Kidney epithelial cell (primary cell): ENCODE results near the gene LMNTD1. TPM values are rescaled to one million over a fixed set of nuclear protein-coding genes. Genes with fewer than 3 reads are reported as not detected.

ENCODE experiments used
- DNase-seq: peaks from one replicate; pipeline ENCODE4 v3.0.0-alpha.2; 2010; ENCODE audit warnings: low read depth
- H3K27me3 ChIP-seq: 2 replicates; pipeline ENCODE4 v1.6.0; 2011; ENCODE audit warnings: low read length; ENCODE audit not compliant: control insufficient read depth, insufficient read depth
- H3K36me3 ChIP-seq: 2 replicates; pipeline ENCODE4 v1.5.1; 2011; ENCODE audit warnings: low read length; ENCODE audit not compliant: control insufficient read depth, insufficient read depth
- H3K4me3 ChIP-seq: 2 replicates; pipeline ENCODE4 v1.5.1; 2011; ENCODE audit warnings: low read depth, mild to moderate bottlenecking, control low read depth, low read length
- total RNA-seq: library from RNA; depleted of rRNA; stranded (reverse); fragments of >200 nt; gene quantifications from 2 replicates; pipeline ENCODE4 v1.2.3, GENCODE V29; 2015
- TF ChIP-seq, protein P1 (sequence below): IDR thresholded peaks from 2 replicates; pipeline ENCODE4 v1.5.1; 2011; ENCODE audit warnings: mild to moderate bottlenecking, moderate library complexity, low read length, control low read depth, inconsistent platforms; ENCODE audit not compliant: insufficient read depth, poor library complexity, severe bottlenecking

The LMNTD1 gene
- total RNA-seq, 1 donor from 2014 or later, result 0.08 TPM

DNA sequence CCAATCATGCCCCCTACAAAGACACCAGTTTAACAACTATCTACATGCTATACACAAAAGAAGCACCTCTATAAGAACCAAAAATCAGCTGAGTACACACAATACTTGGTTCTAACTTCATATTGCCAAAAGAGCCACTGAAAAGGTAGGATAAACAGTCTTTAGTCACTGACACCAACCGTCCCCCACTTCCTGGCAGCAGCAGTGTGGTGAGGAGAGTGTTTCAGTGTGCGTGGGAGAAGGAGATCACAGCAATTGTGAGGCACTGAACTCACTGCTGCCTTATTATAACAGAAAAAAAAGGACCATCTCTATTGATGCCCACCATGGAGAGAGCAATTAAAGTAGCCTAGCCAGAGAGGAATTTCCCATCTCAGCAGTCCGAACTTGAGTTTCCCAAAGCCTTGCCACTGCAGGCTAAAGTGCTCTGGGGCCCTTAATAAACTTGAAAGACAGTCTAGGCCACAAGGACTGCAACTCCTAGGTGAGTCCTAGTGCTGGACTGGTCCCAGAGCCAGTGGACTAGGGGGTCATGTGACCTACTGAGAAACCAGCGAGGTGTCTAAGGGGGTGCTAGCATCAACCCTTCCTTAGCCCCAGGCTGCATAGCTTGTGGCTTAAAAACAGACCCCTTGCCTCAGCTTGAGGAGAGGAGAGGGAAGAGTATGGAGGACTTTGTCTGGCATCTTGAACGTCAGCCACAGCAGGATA lies 37.1 kb upstream of the LMNTD1 start:
- no peaks in the 10 kb centered on the region for H3K27me3 ChIP-seq
- H3K36me3 ChIP-seq, result no peaks in the 10 kb centered on the region
- H3K4me3 ChIP-seq, result no peak overlapping the region
- TF ChIP-seq, protein P1, sequence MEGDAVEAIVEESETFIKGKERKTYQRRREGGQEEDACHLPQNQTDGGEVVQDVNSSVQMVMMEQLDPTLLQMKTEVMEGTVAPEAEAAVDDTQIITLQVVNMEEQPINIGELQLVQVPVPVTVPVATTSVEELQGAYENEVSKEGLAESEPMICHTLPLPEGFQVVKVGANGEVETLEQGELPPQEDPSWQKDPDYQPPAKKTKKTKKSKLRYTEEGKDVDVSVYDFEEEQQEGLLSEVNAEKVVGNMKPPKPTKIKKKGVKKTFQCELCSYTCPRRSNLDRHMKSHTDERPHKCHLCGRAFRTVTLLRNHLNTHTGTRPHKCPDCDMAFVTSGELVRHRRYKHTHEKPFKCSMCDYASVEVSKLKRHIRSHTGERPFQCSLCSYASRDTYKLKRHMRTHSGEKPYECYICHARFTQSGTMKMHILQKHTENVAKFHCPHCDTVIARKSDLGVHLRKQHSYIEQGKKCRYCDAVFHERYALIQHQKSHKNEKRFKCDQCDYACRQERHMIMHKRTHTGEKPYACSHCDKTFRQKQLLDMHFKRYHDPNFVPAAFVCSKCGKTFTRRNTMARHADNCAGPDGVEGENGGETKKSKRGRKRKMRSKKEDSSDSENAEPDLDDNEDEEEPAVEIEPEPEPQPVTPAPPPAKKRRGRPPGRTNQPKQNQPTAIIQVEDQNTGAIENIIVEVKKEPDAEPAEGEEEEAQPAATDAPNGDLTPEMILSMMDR, result no peak
- no peak for DNase-seq

DNA sequence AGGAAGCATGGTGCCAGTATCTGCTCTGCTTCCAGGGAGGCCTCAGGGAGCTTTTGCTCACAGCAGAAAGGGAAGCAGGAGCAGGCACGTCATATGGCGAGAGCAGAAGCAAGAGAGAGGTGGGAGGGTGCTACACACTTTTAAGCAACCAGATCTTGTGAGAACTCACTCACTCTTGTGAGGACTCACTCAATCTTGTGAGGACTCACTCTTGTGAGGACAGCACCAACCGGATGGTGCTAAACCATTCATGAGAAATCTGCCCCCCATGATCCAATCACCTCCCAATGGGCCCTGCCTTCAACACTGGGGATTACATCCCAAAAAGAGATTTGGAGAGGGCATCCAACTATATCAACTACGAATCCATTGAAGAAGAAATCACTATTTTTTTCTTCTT lies 34.3 kb upstream of the LMNTD1 start:
- Histone ChIP-seq H3K27me3 (no peaks in the 10 kb centered on the region), H3K4me3 (no peak overlapping the region), H3K36me3 (no peaks in the 10 kb centered on the region)
- TF ChIP-seq, protein P1, result no peak
- no peak for DNase-seq

DNA sequence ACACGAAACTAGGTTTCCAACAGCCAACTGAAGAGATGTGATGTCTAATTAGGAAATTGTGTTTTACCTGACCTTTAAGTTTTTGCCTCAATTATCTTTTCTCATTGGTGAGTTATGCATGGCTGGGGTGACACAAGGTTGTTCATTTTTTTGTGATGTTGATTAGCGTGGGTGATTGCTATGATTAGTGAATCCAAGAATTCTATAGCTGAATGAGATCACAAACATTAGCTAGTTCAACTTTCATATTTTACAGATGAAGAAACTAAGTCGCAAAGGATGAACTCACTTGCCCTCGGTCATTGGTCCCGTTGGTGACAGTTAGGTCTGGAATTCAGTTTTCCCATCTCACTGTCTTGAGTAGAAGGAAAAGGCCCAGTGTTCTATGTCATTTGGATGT lies 32.6 kb upstream of the LMNTD1 start:
- H3K36me3 ChIP-seq, result no peaks in the 10 kb centered on the region
- TF ChIP-seq, protein P1, result no peak
- no peaks in the 10 kb centered on the region for H3K27me3 ChIP-seq
- no peak for DNase-seq
- no peak overlapping the region for H3K4me3 ChIP-seq

DNA sequence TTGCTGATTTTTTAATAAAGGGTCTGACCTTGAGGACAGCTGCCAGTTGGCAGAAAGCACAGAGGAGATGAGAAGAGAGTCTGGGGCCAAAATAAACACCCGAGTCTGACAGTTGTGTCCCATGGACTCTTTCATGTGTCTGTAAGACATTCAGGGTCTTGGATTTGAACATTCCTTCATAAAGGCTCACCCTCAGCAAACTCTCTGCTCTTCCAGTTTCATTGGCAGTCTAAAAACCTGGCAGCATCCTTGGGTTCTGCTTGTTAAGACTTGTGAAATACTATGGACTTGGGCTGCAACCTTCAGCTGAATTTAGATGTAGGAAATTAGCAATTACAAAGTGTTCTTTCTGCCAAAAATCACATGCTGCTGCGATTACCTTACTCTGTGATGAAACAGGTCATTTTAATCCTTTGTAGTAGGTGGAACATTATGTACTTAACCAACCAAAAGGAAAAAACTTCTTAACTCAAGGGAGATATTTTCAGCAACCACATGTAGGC lies 32.0 kb upstream of the LMNTD1 start:
- no peak for DNase-seq
- TF ChIP-seq, protein P1, result no peak
- no peaks in the 10 kb centered on the region for H3K36me3 ChIP-seq
- H3K4me3 ChIP-seq, result no peak overlapping the region
- H3K27me3 ChIP-seq, result no peaks in the 10 kb centered on the region

DNA sequence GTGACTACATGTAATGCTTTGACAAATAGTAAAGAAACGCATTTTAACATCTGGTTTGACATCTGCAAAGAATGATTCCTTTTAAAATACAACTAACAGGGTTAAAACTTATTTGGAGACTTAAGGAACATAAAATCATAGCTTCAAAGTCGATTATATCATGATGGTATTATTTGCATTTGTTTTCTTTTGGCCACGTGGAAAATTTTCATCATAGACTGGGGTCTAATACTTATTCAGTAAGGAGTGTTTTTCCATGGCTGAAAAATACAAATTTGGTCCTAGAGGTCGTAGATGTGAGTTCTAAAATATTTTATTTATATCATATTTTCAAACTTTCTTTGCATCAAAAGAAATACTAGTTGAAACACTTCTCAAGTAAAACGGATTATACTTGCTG lies 31.5 kb upstream of the LMNTD1 start:
- TF ChIP-seq, protein P1, result no peak

DNA sequence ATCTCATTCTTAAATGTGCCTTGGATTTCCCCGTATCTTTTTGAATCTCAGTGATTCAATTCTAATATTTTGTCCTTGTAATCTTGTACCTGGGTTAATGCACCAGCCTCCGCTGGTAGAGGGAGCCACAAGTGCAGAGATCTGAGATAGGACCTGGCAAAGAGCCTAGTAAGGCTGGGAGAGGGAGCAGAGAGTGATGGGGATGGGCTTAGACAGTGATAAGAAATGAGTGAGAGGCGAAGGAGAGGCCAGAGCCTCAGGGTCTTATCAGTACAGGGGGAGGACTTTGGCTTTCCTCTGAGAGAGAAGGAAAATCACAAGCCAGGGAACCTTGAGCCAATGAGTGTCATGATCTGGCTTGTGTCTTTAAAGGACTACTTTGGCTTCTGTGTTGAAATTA lies 30.5 kb upstream of the LMNTD1 start:
- Histone ChIP-seq H3K36me3 (no peaks in the 10 kb centered on the region), H3K4me3 (no peak overlapping the region), H3K27me3 (no peaks in the 10 kb centered on the region)
- no peak for DNase-seq
- TF ChIP-seq, protein P1, result no peak

More for the DNA sequence above, 31.5 kb upstream of the LMNTD1 start:
- Histone ChIP-seq H3K27me3 (no peaks in the 10 kb centered on the region), H3K4me3 (no peak overlapping the region), H3K36me3 (no peaks in the 10 kb centered on the region)
- no peak for DNase-seq
